Gastrocnemius medialis (tissue), 4 donors: ENCODE results near the gene FGF22.

Experiments
- POLR2A ChIP-seq, 2 donors: fragments of 450-650 bp; IDR thresholded peaks; one replicate each; pipeline ENCODE4 v1.6.1; 2017; ENCODE audit warnings: antibody characterized with exemption in 2 of 2, mild to moderate bottlenecking in 2 of 2, moderate library complexity in 2 of 2
- TF ChIP-seq, protein P1 (sequence below), 5 experiments: fragments of 450-650 bp in 3 of 5; fragments of 200-600 bp in 2 of 5; sonication (generic) in 2 of 5; IDR thresholded peaks in 4 of 5; conservative IDR thresholded peaks in 1 of 5; 1 replicate in 4 of 5; 2 replicates in 1 of 5; pipeline ENCODE4 v1.5.1; 2016 to 2019; ENCODE audit warnings: antibody characterized with exemption in 5 of 5, mild to moderate bottlenecking in 3 of 5, moderate library complexity in 3 of 5

- TF ChIP-seq, protein P1, sequence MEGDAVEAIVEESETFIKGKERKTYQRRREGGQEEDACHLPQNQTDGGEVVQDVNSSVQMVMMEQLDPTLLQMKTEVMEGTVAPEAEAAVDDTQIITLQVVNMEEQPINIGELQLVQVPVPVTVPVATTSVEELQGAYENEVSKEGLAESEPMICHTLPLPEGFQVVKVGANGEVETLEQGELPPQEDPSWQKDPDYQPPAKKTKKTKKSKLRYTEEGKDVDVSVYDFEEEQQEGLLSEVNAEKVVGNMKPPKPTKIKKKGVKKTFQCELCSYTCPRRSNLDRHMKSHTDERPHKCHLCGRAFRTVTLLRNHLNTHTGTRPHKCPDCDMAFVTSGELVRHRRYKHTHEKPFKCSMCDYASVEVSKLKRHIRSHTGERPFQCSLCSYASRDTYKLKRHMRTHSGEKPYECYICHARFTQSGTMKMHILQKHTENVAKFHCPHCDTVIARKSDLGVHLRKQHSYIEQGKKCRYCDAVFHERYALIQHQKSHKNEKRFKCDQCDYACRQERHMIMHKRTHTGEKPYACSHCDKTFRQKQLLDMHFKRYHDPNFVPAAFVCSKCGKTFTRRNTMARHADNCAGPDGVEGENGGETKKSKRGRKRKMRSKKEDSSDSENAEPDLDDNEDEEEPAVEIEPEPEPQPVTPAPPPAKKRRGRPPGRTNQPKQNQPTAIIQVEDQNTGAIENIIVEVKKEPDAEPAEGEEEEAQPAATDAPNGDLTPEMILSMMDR (IDR thresholded peaks at IDR 0.05 in 4 of 5, conservative IDR thresholded peaks at IDR 0.05 in 1 of 5): no peak
- TF ChIP-seq POLR2A (IDR thresholded peaks at IDR 0.05): no peak
Observed at GRCh38 chr19:690203-690602, 50.5 kb downstream of the FGF22 start.
